A673 (cell line): ENCODE results near the gene SLC35E2B. TPM values are rescaled to one million over a fixed set of nuclear protein-coding genes. Genes with fewer than 3 reads are reported as not detected.
A peak's percentile ranks its signal among the peaks of the same experiment; 100 is the strongest.

Source experiments
- BruUV-seq: library from RNA; stranded (reverse); fragments of 400-500 nt; replicated peaks from 2 replicates; lab custom pipeline; 2021; lab: Mats Ljungman, UMichigan
- CTCF ChIA-PET: fragments of 300-600 bp; sonication (Branson Sonifier 250); formaldehyde crosslinking; loops from one replicate; lab custom pipeline; 2022; ENCODE audit warnings: antibody characterized with exemption; lab: Charles Lee
- POLR2A ChIA-PET: fragments of 300-600 bp; sonication (Branson Sonifier 250); formaldehyde crosslinking; loops from one replicate; lab custom pipeline; 2022; ENCODE audit warnings: antibody characterized with exemption; ENCODE audit not compliant: low non-redundant PET; lab: Charles Lee
- DNase-seq: peaks from one replicate; pipeline ENCODE4 v3.0.0-alpha.2; 2015; ENCODE audit warnings: low spot score
- H3K27ac ChIP-seq: fragments of 200-600 bp; sonication (generic); 2 replicates; pipeline ENCODE4 v1.5.1; 2016; ENCODE audit warnings: mixed run types, low read depth, mild to moderate bottlenecking, mixed read lengths, antibody characterized with exemption, low read length; ENCODE audit not compliant: poor library complexity, severe bottlenecking
- H3K27me3 ChIP-seq: fragments of 200-600 bp; sonication (generic); replicated peaks from 2 replicates; pipeline ENCODE4 v1.6.1; 2017; ENCODE audit warnings: mixed run types, low read depth, mild to moderate bottlenecking, mixed read lengths, antibody characterized with exemption, low read length; ENCODE audit not compliant: insufficient read depth, poor library complexity
- H3K36me3 ChIP-seq: fragments of 200-600 bp; sonication (generic); 2 replicates; pipeline ENCODE4 v1.6.1; 2016; ENCODE audit warnings: mixed run types, mild to moderate bottlenecking, mixed read lengths, antibody characterized with exemption, low read length; ENCODE audit not compliant: insufficient read depth, poor library complexity, severe bottlenecking
- H3K4me1 ChIP-seq: fragments of 200-600 bp; sonication (generic); 2 replicates; pipeline ENCODE4 v1.6.1; 2017; ENCODE audit warnings: mixed run types, mild to moderate bottlenecking, mixed read lengths, antibody characterized with exemption, low read length; ENCODE audit not compliant: insufficient read depth, poor library complexity, severe bottlenecking
- H3K4me3 ChIP-seq: fragments of 200-600 bp; sonication (generic); 2 replicates; pipeline ENCODE4 v1.5.1; 2016; ENCODE audit warnings: low read depth, mixed run types, mild to moderate bottlenecking, mixed read lengths, low read length; ENCODE audit not compliant: poor library complexity, severe bottlenecking
- H3K9me3 ChIP-seq: fragments of 200-600 bp; sonication (generic); 2 replicates; pipeline ENCODE4 v1.6.1; 2016; ENCODE audit warnings: mixed run types, low read depth, mild to moderate bottlenecking, mixed read lengths, antibody characterized with exemption, low read length; ENCODE audit not compliant: poor library complexity, severe bottlenecking
- EZH2 ChIP-seq: fragments of 200-600 bp; sonication (generic); IDR thresholded peaks from 2 replicates; pipeline ENCODE4 v1.6.1; 2017; ENCODE audit warnings: borderline replicate concordance, low read depth, mild to moderate bottlenecking, mixed read lengths, antibody characterized with exemption, low read length; ENCODE audit not compliant: poor library complexity, severe bottlenecking
- intact Hi-C: fragments of 100-400 bp; cut with micrococcal nuclease; formaldehyde crosslinking; loops from one replicate; pipeline ENCODE4 v1.10.0; 2022; ENCODE audit not compliant: unreplicated experiment
- total RNA-seq: library from RNA; stranded (reverse); gene quantifications from 2 replicates; pipeline ENCODE4 v1.2.3, GENCODE V29; 2021
- TF ChIP-seq, protein P1 (sequence below): fragments of 300-800, 200-600 bp; sonication (generic); conservative IDR thresholded peaks from 2 replicates; pipeline ENCODE4 v1.5.1; 2017; ENCODE audit warnings: low read depth, mild to moderate bottlenecking, antibody characterized with exemption, low read length, moderate library complexity, mixed read lengths

The SLC35E2B gene
- total RNA-seq, 1 experiment from 2014 or later, result 56.3 TPM

DNA sequence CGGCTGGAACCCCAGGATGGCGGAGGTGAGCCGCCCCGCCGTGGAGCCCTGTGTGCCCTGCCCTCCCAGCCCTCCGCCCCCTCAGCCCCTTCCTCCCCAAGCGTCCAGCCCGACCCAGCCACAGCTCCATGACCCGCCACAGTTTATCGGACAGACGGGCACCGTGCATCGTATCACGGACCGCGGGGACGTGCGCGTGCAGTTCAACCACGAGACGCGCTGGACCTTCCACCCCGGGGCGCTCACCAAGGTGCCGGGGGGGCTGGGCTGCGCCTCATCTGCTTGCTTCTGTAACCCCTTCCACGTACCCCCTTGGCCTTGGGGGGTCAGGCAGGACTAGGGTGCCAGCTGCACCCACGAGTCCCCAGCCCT is 67.2 kb downstream of the SLC35E2B start:
- ChIA-PET CTCF (no interaction called here), POLR2A (no interaction called here)
- intact Hi-C loops, result no loop called here
- Histone ChIP-seq H3K9me3 (no peaks in the 10 kb centered on the region), H3K27ac (no peak overlapping the region), H3K36me3 (no peaks in the 10 kb centered on the region), H3K4me1 (peaks cover 4% of the 10 kb centered on the region), H3K4me3 (no peak overlapping the region), H3K27me3 (peaks cover 1% of the 10 kb centered on the region)
- no TSS peak for BruUV-seq
- no peak for DNase-seq
- no peak for TF ChIP-seq EZH2
- TF ChIP-seq, protein P1, sequence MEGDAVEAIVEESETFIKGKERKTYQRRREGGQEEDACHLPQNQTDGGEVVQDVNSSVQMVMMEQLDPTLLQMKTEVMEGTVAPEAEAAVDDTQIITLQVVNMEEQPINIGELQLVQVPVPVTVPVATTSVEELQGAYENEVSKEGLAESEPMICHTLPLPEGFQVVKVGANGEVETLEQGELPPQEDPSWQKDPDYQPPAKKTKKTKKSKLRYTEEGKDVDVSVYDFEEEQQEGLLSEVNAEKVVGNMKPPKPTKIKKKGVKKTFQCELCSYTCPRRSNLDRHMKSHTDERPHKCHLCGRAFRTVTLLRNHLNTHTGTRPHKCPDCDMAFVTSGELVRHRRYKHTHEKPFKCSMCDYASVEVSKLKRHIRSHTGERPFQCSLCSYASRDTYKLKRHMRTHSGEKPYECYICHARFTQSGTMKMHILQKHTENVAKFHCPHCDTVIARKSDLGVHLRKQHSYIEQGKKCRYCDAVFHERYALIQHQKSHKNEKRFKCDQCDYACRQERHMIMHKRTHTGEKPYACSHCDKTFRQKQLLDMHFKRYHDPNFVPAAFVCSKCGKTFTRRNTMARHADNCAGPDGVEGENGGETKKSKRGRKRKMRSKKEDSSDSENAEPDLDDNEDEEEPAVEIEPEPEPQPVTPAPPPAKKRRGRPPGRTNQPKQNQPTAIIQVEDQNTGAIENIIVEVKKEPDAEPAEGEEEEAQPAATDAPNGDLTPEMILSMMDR, result no peak

DNA sequence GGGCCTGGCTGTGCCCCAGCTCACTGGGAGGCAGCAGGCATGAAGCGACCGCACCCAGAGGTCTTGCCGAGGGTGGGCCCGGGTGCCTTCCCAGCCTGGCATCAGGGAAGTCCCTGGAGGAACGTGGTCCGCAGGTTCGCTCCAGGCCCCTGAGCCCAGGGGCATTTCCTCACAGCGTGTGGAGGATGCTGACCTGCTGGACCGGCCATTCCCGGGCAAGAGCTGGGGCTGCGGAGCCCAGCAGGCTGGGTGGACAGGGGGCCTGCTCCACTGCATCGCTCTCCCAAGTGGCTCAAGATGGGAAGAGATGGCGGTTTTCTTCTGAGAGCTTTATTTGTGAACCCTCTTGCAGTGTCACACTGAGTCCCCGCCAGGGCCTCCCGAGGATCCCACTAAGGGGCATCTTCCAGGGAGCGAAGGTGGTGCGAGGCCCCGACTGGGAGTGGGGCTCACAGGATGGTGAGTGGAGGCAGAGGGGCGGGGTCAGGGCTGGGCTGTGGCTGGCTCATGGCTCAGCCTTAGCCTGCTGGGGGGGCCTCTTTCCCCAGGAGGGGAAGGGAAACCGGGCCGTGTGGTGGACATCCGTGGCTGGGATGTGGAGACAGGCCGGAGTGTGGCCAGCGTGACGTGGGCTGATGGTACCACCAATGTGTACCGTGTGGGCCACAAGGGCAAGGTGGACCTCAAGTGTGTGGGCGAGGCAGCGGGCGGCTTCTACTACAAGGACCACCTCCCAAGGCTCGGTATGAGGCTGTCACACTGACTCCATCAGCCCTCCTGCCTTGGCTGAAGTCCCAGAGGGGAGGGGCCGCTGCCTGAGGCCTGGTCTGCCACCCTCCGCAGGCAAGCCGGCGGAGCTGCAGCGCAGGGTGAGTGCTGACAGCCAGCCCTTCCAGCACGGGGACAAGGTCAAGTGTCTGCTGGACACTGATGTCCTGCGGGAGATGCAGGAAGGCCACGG is 67.9 kb downstream of the SLC35E2B start:
- DNase-seq, result peak; percentile 65
- CTCF ChIA-PET, result no interaction called here
- BruUV-seq, result no TSS peak
- intact Hi-C loops, result no loop called here
- Histone ChIP-seq H3K4me1 (peaks cover 4% of the 10 kb centered on the region), H3K36me3 (no peaks in the 10 kb centered on the region), H3K4me3 (no peak overlapping the region), H3K27me3 (no peaks in the 10 kb centered on the region), H3K27ac (no peak overlapping the region), H3K9me3 (no peaks in the 10 kb centered on the region)
- POLR2A ChIA-PET, result no interaction called here
- TF ChIP-seq, protein P1, result no peak
- TF ChIP-seq EZH2, result no peak

DNA sequence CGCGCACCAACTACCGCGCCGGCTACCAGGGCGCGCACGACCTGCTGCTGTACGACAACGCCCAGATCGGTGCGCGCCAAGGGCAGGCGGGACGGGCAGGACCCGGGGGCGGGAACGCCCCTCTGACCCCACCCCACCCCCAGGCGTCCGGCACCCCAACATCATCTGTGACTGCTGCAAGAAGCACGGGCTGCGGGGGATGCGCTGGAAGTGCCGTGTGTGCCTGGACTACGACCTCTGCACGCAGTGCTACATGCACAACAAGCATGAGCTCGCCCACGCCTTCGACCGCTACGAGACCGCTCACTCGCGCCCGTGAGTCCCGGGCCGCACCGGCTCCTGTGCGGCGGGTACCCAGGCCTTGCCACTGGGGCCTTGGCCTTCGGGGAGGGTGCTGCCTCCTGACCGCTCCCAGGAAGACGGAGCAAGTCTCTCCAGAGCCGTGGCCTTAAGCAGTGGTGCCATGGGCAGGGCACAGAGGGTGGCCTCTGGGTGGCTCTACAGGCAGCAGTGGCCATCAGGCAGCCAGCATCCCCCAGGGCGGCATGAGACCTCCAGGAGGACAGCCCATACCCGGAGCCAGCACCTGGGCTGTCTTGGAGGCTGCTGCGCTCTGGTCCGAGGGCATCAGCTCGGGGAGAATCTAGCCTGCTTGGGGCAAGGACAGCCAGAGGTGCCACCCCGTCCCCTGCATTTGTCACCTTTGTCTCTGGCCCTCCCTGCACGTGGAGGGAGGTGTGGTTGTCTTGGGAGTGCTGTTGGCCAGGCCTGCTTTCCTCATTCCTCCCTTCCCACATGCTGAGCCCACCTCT is 68.8 kb downstream of the SLC35E2B start:
- no peak for TF ChIP-seq EZH2
- TF ChIP-seq, protein P1, result no peak
- POLR2A ChIA-PET, result no interaction called here
- CTCF ChIA-PET, result no interaction called here
- no peaks in the 10 kb centered on the region for H3K9me3 ChIP-seq
- H3K27ac ChIP-seq, result no peak overlapping the region
- H3K27me3 ChIP-seq, result no peaks in the 10 kb centered on the region
- BruUV-seq, result no TSS peak
- H3K4me3 ChIP-seq, result no peak overlapping the region
- no peaks in the 10 kb centered on the region for H3K36me3 ChIP-seq
- DNase-seq, result no peak
- intact Hi-C loops, result no loop called here
- H3K4me1 ChIP-seq, result peaks cover 4% of the 10 kb centered on the region
